GM20000 (cell line): ENCODE data around the gene DNER.
"Not testable (repeated sequence)": the region's sequence is repeated elsewhere in the genome, so short reads cannot be mapped to it uniquely, and the experiment has no call there.

Experiments
- DNase-seq: peaks from one replicate; pipeline ENCODE4 v3.0.0; 2012; ENCODE audit warnings: low spot score
- TF ChIP-seq, protein P1 (sequence below): IDR thresholded peaks from 2 replicates; pipeline ENCODE4 v1.5.1; 2012; ENCODE audit warnings: mild to moderate bottlenecking, control low read depth; ENCODE audit errors: extremely low read depth, missing control alignments

The DNER gene

DNA sequence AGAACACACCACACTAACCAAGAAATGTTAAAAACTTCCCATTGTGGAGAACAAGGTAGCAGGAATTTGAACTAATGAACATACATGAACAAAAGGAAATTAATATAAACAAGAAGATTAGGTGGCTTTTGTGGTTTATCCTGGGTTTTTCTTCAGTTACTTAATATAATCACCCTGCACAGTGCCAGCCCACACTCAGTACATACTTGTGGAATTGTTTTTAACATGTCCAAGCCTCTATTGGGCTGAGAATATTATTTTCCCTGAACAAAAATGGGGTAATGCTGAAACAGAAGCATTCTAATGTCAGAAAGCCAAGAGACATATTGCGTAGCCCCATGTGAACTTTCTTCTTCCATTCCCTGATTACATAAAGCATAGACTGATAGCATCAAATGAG lies 202.8 kb downstream of the DNER start:
- TF ChIP-seq, protein P1, sequence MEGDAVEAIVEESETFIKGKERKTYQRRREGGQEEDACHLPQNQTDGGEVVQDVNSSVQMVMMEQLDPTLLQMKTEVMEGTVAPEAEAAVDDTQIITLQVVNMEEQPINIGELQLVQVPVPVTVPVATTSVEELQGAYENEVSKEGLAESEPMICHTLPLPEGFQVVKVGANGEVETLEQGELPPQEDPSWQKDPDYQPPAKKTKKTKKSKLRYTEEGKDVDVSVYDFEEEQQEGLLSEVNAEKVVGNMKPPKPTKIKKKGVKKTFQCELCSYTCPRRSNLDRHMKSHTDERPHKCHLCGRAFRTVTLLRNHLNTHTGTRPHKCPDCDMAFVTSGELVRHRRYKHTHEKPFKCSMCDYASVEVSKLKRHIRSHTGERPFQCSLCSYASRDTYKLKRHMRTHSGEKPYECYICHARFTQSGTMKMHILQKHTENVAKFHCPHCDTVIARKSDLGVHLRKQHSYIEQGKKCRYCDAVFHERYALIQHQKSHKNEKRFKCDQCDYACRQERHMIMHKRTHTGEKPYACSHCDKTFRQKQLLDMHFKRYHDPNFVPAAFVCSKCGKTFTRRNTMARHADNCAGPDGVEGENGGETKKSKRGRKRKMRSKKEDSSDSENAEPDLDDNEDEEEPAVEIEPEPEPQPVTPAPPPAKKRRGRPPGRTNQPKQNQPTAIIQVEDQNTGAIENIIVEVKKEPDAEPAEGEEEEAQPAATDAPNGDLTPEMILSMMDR, result no peak

DNA sequence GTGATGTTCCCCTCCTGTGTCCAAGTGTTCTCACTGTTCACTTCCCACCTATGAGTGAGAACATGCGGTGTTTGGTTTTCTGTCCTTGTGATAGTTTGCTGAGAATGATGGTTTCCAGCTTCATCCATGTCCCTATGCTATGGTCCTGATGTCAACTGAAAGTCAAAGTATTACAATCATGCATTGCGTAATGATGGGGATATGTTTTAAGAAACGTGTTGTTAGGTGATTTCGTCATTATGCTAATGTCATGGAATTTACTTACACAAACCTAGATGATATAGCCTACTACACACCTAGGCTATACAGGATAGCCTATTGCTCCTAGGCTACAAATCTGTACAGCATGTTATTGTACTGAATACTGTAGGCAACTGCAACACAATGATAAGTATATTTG lies 207.7 kb downstream of the DNER start:
- DNase-seq, result not testable (repeated sequence)

More for the DNA sequence above, 202.8 kb downstream of the DNER start:
- DNase-seq, result no peak

DNA sequence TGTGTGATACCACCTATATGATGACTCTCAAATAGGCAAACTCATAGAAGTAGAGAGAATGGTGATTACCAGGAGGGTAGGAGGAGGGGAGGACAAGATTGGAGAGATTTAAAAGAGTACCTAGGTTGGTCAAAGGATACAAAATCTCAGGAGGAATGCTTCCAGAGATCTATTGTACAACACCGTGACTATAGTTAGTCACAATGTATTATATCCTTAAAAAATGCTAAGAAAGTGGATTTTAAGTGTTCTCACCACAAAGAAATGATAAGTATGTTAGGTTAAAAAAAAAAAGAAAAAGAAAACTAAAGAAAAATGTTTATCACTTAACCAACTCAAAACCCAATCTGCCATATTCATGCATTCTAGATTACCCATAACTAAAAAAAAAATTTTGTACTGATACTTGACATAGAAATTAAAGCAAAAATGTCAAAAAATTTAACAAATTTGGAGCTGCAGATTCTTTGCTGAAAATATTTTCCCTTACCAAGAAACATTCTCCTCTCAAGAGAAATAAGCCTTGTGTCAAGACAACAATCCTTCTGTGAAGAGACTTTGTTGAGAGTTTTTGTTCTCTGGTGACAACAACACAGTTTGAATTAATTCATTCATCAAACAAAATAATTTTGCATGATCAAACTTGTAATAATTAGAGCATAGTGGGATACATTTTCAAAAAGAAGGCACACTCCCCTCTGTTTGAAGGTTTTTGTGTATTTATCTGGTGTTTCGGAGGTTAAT lies 213.1 kb downstream of the DNER start:
- DNase-seq, result no peak
- TF ChIP-seq, protein P1, result no peak

DNA sequence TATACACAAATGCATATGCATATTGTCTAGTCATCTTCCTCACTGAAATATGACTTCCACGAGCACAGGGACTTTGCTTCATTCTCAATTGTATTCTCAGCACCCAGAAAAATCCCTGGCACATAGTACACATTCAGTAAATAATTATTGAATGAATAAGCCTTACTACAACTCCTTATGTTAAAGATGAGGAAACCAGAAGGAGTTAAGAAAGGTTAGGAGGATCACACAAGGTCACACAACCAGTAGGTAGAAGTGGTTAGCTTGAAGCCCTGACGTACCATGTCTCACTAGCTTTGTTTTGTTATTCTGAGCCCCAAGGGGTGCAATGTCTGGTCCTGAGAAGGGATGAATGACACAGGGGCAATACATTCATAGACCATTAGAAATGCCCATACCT lies 222.3 kb downstream of the DNER start:
- TF ChIP-seq, protein P1, result no peak
- no peak for DNase-seq

DNA sequence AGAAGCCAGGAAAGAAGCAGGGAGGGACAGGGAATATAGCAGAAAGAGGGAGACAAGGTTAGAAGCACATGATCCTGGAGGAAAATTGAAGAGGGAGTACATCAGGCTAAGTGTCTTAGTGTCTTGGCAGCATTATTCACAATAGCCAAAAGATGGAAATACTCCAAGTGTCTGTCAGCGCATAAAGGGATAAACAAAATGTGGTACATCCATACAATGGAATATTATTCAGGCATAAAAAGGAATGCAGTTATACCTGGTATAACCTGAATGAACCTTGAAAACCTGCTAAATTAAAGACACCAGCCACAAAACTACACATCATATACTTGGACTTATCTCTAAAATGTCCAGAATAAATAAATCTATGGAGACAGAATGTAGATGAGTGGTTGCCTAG lies 224.2 kb downstream of the DNER start:
- TF ChIP-seq, protein P1, result no peak
- no peak for DNase-seq

DNA sequence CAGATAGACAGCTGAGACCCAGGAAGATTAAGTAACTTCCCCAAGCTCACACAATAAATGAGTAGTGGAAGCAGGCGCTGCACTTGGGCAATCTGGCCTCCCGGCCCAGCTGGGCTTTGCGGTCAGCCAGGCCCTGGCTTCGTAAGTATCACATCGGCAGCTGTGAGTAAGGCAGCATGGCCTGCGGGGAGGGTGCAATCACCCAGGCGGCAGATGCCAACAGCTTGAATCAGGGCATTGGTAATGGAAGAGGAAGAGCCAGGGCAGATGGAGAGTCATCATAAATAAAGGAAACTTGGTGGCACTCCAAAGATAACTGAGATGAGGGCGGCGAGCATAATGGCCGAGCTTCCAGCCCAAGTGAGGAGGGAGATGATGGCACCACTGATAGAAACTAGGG lies 225.3 kb downstream of the DNER start:
- TF ChIP-seq, protein P1, result no peak
- DNase-seq, result no peak

DNA sequence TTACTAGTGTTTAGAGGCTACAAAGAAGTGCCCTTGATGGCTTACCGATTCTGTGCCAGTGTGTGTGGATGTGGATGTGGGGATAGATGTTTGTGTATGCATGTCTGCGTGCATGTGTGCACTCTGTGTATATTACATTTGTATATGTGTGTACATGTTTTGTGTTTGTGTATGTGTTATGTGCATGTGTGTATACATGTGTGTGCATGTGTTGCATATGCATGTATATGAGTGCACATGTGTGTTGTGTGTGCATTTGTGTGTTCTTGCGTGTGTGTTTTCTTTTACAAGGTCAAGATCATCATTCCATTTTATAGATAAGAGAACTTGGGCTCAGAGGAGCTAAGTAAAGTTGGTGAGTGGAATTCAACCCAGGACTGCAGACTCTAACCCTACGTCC lies 226.1 kb downstream of the DNER start:
- TF ChIP-seq, protein P1, result no peak
- DNase-seq, result no peak

DNA sequence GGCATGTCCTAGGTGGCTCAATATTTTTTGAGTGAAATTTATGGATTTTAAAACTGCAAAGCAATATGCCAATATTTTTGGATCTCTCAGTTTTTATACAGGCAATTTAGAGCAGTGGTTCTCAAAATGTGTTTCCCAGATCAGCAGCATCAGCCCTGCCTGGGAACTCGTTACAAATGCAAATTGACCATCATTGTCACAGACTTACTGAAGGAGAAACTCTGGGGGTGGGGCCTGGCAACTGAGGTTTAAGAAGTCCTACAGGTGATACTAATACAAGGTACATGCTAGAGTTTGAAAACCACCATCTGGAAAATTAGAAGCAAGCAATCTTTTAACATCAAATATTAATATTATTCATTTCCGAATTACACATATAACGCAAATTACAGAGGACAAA lies 227.7 kb downstream of the DNER start:
- no peak for DNase-seq
- TF ChIP-seq, protein P1, result no peak
